SU-DHL-6 (cell line): ENCODE data around the gene BET1.

Experiments used
- CTCF ChIP-seq: fragments of 200-600 bp; sonication (generic); IDR thresholded peaks from one replicate; pipeline ENCODE4 v1.5.1; 2017; ENCODE audit warnings: antibody characterized with exemption, mild to moderate bottlenecking, low read length, moderate library complexity; ENCODE audit not compliant: insufficient read depth, poor library complexity, severe bottlenecking
- EZH2phosphoT487 ChIP-seq: fragments of 200-600 bp; sonication (generic), shearing (Covaris generic); conservative IDR thresholded peaks from 2 replicates; pipeline ENCODE4 v1.6.1; 2018; ENCODE audit warnings: mild to moderate bottlenecking, antibody characterized with exemption, low read length, moderate library complexity, mixed read lengths

GRCh38 chr7:93964262-93964661 is 39.9 kb downstream of the BET1 start:
- TF ChIP-seq CTCF (no peak), EZH2phosphoT487 (no peak)
